ENCODE results near the gene BCL2L13.
"Not testable (repeated sequence)": the region's sequence is repeated elsewhere in the genome, so short reads cannot be mapped to it uniquely, and the experiment has no call there.

BCL2L13 gene

DNA sequence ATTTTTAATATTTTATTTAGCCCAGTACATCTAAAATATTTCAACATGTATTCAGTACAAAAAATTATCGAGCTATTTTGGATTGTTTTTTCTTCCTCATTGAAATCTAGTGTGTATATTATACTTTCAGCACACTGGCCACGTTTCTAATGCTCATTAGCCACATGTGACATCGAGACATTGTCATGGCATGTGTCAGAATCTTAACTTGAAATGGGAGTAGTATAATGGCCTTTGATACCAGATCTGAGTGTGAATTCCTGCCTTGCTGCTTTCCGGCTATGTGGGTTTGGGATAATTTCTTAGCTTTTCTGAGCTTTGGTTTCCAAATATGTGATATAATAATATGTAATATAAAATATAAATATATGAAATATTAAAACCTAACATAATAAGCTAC is 54.3 kb downstream of the BCL2L13 start:
- H3K27me3 ChIP-seq (ENCODE audit: control insufficient read depth, insufficient read depth, low read length), result no peaks in the 10 kb centered on the region
- DNase-seq (ENCODE audit: low read depth, low spot score), result no peak
- H3K36me3 ChIP-seq (ENCODE audit: control insufficient read depth, insufficient read depth, low read length), result no peaks in the 10 kb centered on the region; the same call in 1 of the 2 replicates
- no peak overlapping the region for H3K27ac ChIP-seq (ENCODE audit: low read length)
- no peak overlapping the region for H3K4me3 ChIP-seq (ENCODE audit: low read length)
- no CpG with 5 or more reads among the region's 4 CpGs for WGBS (ENCODE audit: insufficient coverage, insufficient read length)
- no peaks in the 10 kb centered on the region for H3K4me1 ChIP-seq (ENCODE audit: control insufficient read depth, insufficient read depth, low read length)
- H3K9me3 ChIP-seq (ENCODE audit: control insufficient read depth, insufficient read depth, low read length), result no peaks in the 10 kb centered on the region

DNA sequence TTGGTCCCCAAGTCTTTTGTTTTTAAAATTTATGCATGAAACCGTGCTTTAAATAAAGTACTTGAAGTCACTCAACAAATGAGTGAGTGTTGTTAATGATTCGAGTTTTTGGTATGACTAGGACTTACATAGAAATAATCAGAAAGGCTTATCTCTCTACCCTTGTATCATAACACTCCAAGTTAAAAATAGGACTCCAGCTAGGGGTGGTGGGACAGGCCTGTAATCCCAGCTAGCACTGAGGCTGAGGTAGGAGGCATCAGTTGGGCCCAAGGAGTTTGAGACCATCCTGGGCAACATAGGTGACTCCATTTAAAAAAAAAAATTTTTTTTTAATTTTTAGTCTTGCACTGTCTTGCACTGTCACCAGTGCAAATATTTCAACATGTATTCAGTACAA is 55.6 kb downstream of the BCL2L13 start:
- Histone ChIP-seq H3K27ac (ENCODE audit: low read length) (no peak overlapping the region), H3K4me1 (ENCODE audit: control insufficient read depth, insufficient read depth, low read length) (no peaks in the 10 kb centered on the region), H3K27me3 (ENCODE audit: control insufficient read depth, insufficient read depth, low read length) (no peaks in the 10 kb centered on the region), H3K4me3 (ENCODE audit: low read length) (no peak overlapping the region), H3K36me3 (ENCODE audit: control insufficient read depth, insufficient read depth, low read length) (no peaks in the 10 kb centered on the region; the same call in 1 of the 2 replicates), H3K9me3 (ENCODE audit: control insufficient read depth, insufficient read depth, low read length) (no peaks in the 10 kb centered on the region)
- no peak for DNase-seq (ENCODE audit: low read depth, low spot score)
- whole genome bisulfite sequencing (ENCODE audit: insufficient coverage, insufficient read length), result no CpG with 5 or more reads among the region's 2 CpGs

DNA sequence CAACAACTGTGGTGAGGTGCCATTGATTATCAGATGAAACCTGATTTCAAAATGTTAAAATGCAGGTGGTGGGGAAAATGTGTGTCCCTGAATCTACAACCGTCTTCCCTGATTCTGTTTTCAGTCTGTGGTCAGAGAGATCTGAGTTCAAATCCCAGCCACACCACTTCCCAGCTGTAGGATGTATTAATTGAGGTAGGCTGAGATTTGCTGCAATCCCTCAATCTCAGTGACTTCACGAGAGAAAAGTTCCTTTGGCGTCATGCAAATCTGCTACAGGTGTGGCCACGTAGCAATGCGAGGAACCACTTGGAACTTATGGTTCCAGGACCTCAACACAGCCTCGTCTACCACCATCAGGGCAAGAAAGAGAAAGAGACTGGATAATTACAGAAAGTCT is 56.2 kb downstream of the BCL2L13 start:
- H3K27ac ChIP-seq (ENCODE audit: low read length), result no peak overlapping the region
- WGBS (ENCODE audit: insufficient coverage, insufficient read length), result no CpG with 5 or more reads among the region's 6 CpGs
- H3K4me3 ChIP-seq (ENCODE audit: low read length), result no peak overlapping the region
- no peaks in the 10 kb centered on the region for H3K36me3 ChIP-seq (ENCODE audit: control insufficient read depth, insufficient read depth, low read length)
- peaks cover under 1% of the 10 kb centered on the region for H3K4me1 ChIP-seq (ENCODE audit: control insufficient read depth, insufficient read depth, low read length)
- H3K27me3 ChIP-seq (ENCODE audit: control insufficient read depth, insufficient read depth, low read length), result no peaks in the 10 kb centered on the region
- DNase-seq (ENCODE audit: low read depth, low spot score), result no peak
- no peaks in the 10 kb centered on the region for H3K9me3 ChIP-seq (ENCODE audit: control insufficient read depth, insufficient read depth, low read length)

DNA sequence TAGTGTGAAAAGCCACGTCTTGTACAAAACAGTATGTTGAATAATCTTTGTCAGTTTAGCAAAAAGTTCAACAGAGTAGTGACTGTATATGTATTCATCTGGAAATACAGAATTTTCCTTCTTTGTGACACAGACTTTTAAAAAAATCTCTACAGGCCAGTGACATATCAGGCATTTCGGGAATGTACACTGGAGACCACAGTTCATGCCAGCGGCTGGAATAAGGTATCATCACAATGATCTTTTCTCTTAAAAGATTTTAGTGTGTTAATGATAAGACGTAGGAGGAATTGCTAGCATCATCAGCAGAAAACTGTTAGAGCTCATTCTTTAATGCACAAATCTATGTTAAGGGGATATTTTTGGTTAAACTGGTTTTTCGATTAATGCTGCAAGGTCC is 57.4 kb downstream of the BCL2L13 start:
- Histone ChIP-seq H3K27me3 (ENCODE audit: control insufficient read depth, insufficient read depth, low read length) (no peaks in the 10 kb centered on the region), H3K4me3 (ENCODE audit: low read length) (no peak overlapping the region), H3K27ac (ENCODE audit: low read length) (no peak overlapping the region), H3K36me3 (ENCODE audit: control insufficient read depth, insufficient read depth, low read length) (no peaks in the 10 kb centered on the region), H3K9me3 (ENCODE audit: control insufficient read depth, insufficient read depth, low read length) (no peaks in the 10 kb centered on the region), H3K4me1 (ENCODE audit: control insufficient read depth, insufficient read depth, low read length) (peaks cover 4% of the 10 kb centered on the region)
- DNase-seq (ENCODE audit: low read depth, low spot score), result no peak
- WGBS (ENCODE audit: insufficient coverage, insufficient read length), result no CpG with 5 or more reads among the region's 5 CpGs

DNA sequence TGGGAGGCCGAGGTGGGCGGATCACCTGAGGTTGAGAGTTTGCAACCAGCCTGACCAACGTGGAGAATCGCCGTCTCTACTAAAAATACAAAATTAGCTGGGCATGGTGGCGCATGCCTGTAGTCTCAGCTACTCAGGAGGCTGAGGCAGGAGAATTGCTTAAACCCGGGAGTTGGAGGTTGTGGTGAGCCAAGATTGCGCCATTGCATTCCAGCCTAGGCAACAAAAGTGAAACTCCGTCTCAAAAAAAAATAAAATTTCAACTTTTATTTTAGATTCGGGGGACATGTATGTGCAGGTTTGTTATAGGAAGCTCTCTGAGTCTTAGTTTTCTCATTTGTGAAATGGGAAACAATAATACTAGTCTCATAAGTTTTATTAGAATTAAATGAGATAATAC is 58.6 kb downstream of the BCL2L13 start:
- WGBS (ENCODE audit: insufficient coverage, insufficient read length), result no CpG with 5 or more reads among the region's 10 CpGs
- not testable (repeated sequence) for H3K27ac ChIP-seq (ENCODE audit: low read length); H3K27me3 ChIP-seq (ENCODE audit: control insufficient read depth, insufficient read depth, low read length); H3K9me3 ChIP-seq (ENCODE audit: control insufficient read depth, insufficient read depth, low read length); H3K4me1 ChIP-seq (ENCODE audit: control insufficient read depth, insufficient read depth, low read length); H3K36me3 ChIP-seq (ENCODE audit: control insufficient read depth, insufficient read depth, low read length); H3K4me3 ChIP-seq (ENCODE audit: low read length); DNase-seq (ENCODE audit: low read depth, low spot score)

DNA sequence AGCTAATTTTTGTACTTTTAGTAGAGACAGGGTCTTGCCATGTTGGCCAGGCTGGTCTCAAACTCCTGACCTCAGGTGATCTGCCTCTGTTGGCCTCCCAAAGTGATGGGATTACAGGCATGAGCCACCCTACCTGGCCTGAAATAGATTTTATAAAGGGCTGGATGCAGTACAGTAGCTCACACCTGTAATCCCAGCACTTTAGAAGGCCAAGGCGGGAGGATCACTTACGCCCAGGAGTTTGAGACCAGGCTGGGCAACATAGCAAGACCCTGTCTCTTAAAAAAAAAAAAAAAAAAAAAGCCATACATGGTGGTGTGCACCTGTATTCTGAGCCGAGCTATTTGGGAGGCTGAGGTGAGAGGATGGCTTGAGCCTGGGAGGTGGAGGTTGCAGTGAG is 59.7 kb downstream of the BCL2L13 start:
- not testable (repeated sequence) for H3K27ac ChIP-seq (ENCODE audit: low read length); H3K4me3 ChIP-seq (ENCODE audit: low read length); H3K36me3 ChIP-seq (ENCODE audit: control insufficient read depth, insufficient read depth, low read length); H3K27me3 ChIP-seq (ENCODE audit: control insufficient read depth, insufficient read depth, low read length); H3K9me3 ChIP-seq (ENCODE audit: control insufficient read depth, insufficient read depth, low read length); H3K4me1 ChIP-seq (ENCODE audit: control insufficient read depth, insufficient read depth, low read length); DNase-seq (ENCODE audit: low read depth, low spot score)
- no CpG with 5 or more reads among the region's 3 CpGs for WGBS (ENCODE audit: insufficient coverage, insufficient read length)

DNA sequence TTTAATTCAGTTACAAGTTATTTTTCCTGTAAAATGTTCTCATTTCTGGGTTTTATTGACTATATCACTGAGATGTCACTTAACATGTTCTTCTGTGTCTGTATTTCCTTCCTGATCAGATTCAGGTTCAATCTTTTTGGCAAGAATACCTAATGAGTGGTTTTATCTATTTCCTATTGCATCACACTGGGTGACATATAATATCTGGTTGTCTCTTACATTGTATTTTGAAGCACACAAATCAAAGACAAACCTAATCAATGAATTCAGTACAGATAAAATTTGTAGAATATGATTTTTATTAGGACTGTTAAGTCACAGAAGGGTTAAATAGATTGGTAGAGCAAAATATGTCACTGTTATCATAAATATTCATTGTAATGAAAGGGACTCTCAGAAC is 60.4 kb downstream of the BCL2L13 start:
- no peaks in the 10 kb centered on the region for H3K36me3 ChIP-seq (ENCODE audit: control insufficient read depth, insufficient read depth, low read length)
- no peak for DNase-seq (ENCODE audit: low read depth, low spot score)
- H3K27ac ChIP-seq (ENCODE audit: low read length), result no peak overlapping the region
- H3K4me1 ChIP-seq (ENCODE audit: control insufficient read depth, insufficient read depth, low read length), result peaks cover 4% of the 10 kb centered on the region
- no peaks in the 10 kb centered on the region for H3K27me3 ChIP-seq (ENCODE audit: control insufficient read depth, insufficient read depth, low read length)
- H3K9me3 ChIP-seq (ENCODE audit: control insufficient read depth, insufficient read depth, low read length), result no peaks in the 10 kb centered on the region
- H3K4me3 ChIP-seq (ENCODE audit: low read length), result no peak overlapping the region

DNA sequence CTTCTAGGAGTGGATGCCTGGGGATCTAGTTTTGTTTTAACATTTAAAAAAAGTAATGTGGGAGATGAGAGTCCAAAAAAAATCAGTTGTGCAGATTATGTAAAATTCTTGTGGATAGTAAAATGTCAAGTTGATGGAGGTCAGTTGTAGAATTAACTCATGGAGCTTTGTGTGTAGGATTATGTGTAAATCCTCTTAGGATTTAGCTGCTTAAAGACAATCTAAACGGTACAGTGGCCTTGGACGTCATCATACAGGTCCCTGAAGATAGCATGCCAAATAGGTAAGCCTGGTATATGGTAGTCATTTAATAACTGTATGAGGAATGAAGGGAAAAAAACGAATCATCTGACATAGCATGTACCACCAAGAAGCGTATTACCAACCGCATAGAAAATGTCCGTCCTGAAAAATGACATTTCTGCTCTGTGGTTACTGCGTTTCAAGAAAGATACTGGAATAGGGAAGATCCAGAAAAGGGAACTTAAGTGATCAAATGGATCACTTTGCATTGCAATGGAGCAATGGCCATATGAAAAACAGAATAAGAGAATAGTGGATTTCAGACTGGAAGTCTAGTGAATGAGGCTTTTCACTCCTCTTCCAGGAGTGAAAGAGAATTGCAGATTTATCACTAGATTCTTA is 61.3 kb downstream of the BCL2L13 start:
- no peaks in the 10 kb centered on the region for H3K27me3 ChIP-seq (ENCODE audit: control insufficient read depth, insufficient read depth, low read length)
- DNase-seq (ENCODE audit: low read depth, low spot score), result no peak
- H3K9me3 ChIP-seq (ENCODE audit: control insufficient read depth, insufficient read depth, low read length), result no peaks in the 10 kb centered on the region
- WGBS (ENCODE audit: insufficient coverage, insufficient read length), result no CpG with 5 or more reads among the region's 7 CpGs
- no peak overlapping the region for H3K4me3 ChIP-seq (ENCODE audit: low read length)
- no peak overlapping the region for H3K27ac ChIP-seq (ENCODE audit: low read length)
- no peaks in the 10 kb centered on the region for H3K36me3 ChIP-seq (ENCODE audit: control insufficient read depth, insufficient read depth, low read length)
- H3K4me1 ChIP-seq (ENCODE audit: control insufficient read depth, insufficient read depth, low read length), result peaks cover 4% of the 10 kb centered on the region

DNA sequence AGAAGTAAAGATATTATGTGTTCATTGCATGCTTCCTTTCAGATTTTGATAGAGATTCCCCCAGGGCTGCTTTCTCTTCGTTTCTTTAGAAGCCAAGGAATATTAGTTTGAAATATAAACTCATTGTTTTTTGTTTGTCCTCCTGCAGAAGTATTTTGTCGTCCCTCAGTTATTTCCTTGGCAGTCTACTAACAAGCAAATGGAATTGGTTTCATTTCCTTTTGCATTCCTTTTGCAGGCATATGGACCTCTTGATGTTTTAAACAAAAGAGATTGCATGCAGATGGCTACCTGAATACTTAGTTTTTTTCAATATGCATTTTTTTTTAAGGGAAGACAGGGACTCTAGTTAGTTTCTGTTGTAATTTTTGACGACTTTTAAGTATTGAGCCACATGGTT is 62.2 kb downstream of the BCL2L13 start:
- Histone ChIP-seq H3K27me3 (ENCODE audit: control insufficient read depth, insufficient read depth, low read length) (no peaks in the 10 kb centered on the region), H3K36me3 (ENCODE audit: control insufficient read depth, insufficient read depth, low read length) (no peaks in the 10 kb centered on the region), H3K9me3 (ENCODE audit: control insufficient read depth, insufficient read depth, low read length) (no peaks in the 10 kb centered on the region), H3K4me1 (ENCODE audit: control insufficient read depth, insufficient read depth, low read length) (peaks cover 4% of the 10 kb centered on the region), H3K27ac (ENCODE audit: low read length) (no peak overlapping the region), H3K4me3 (ENCODE audit: low read length) (no peak overlapping the region)
- whole genome bisulfite sequencing (ENCODE audit: insufficient coverage, insufficient read length), result no CpG with 5 or more reads among the region's 3 CpGs
- DNase-seq (ENCODE audit: low read depth, low spot score), result no peak

DNA sequence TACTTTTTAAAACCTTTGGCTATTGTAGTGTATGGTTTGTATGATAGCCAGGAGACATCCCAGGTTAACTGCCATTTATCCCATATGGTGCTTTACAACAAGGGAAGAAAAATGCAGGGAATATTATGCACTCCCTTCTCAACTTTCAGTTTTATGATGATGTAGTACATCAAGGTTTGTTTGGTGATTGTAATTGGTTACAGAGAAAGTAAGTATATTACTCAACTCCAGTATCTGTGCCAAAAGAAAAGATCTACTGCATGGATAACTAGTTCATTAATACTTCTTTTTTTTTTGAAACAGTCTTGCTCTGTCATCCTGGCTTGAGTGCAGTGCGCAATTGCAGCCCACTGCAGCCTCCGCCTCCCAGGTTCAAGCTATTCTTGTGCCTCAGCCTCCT is 65.3 kb downstream of the BCL2L13 start:
- Histone ChIP-seq H3K27me3 (ENCODE audit: control insufficient read depth, insufficient read depth, low read length) (no peaks in the 10 kb centered on the region), H3K4me3 (ENCODE audit: low read length) (no peak overlapping the region), H3K36me3 (ENCODE audit: control insufficient read depth, insufficient read depth, low read length) (no peaks in the 10 kb centered on the region), H3K4me1 (ENCODE audit: control insufficient read depth, insufficient read depth, low read length) (peaks cover 4% of the 10 kb centered on the region), H3K27ac (ENCODE audit: low read length) (no peak overlapping the region), H3K9me3 (ENCODE audit: control insufficient read depth, insufficient read depth, low read length) (no peaks in the 10 kb centered on the region)
- WGBS (ENCODE audit: insufficient coverage, insufficient read length), result no CpG with 5 or more reads among the region's 2 CpGs
- no peak for DNase-seq (ENCODE audit: low read depth, low spot score)

DNA sequence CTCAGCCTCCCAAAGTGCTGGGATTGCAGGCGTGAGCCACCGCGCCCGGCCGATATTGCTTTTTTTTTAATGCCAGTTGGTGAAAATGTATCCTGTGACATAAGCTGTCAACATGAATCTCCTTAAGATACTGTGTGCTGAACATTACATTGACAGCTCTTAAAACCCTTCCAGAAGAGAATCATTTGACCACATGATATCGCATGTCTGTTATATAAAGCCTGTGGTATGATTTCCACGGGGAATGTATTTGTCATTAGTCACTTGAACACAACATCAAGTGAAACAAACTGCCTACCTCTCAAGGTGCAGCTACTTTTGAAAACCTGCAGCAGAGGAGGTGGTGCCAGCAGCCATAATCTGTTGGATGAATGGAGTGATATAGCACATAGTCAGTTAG is 67.0 kb downstream of the BCL2L13 start:
- H3K9me3 ChIP-seq (ENCODE audit: control insufficient read depth, insufficient read depth, low read length), result no peaks in the 10 kb centered on the region
- no peaks in the 10 kb centered on the region for H3K4me1 ChIP-seq (ENCODE audit: control insufficient read depth, insufficient read depth, low read length)
- no peak for DNase-seq (ENCODE audit: low read depth, low spot score)
- H3K4me3 ChIP-seq (ENCODE audit: low read length), result no peak overlapping the region
- no peaks in the 10 kb centered on the region for H3K27me3 ChIP-seq (ENCODE audit: control insufficient read depth, insufficient read depth, low read length)
- no peak overlapping the region for H3K27ac ChIP-seq (ENCODE audit: low read length)
- no CpG with 5 or more reads among the region's 7 CpGs for WGBS (ENCODE audit: insufficient coverage, insufficient read length)
- H3K36me3 ChIP-seq (ENCODE audit: control insufficient read depth, insufficient read depth, low read length), result no peaks in the 10 kb centered on the region
